HL-60 (cell line): ENCODE data around the gene SOWAHC.

Experiments used
- REST ChIP-seq: IDR thresholded peaks from 2 replicates; pipeline ENCODE4 v1.6.1; 2012; ENCODE audit warnings: low read depth; ENCODE audit not compliant: insufficient replicate concordance
- TF ChIP-seq, protein P1 (sequence below): IDR thresholded peaks from one replicate; pipeline ENCODE4 v1.5.1; 2011; ENCODE audit warnings: low read length, control low read depth, inconsistent platforms; ENCODE audit not compliant: insufficient read depth

DNA sequence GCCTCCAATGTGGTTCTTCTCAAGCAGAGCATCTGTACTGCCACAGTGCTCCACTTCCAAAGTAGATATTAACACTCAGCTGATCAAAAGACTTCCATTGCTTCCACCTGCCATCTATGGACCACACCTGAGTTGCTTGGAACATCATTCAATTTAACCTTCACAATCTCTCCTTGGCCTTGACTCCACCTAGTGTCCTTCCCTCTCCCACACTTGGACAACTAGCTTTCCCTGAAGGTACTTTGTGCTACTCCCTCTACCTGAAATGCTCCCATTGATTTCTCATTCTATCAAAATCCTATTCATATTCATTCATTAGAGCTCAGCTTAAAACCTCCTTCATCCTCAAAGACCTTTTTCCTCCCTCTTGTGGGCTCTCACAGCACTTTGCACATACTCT lies 48.7 kb downstream of the SOWAHC start:
- TF ChIP-seq, protein P1, sequence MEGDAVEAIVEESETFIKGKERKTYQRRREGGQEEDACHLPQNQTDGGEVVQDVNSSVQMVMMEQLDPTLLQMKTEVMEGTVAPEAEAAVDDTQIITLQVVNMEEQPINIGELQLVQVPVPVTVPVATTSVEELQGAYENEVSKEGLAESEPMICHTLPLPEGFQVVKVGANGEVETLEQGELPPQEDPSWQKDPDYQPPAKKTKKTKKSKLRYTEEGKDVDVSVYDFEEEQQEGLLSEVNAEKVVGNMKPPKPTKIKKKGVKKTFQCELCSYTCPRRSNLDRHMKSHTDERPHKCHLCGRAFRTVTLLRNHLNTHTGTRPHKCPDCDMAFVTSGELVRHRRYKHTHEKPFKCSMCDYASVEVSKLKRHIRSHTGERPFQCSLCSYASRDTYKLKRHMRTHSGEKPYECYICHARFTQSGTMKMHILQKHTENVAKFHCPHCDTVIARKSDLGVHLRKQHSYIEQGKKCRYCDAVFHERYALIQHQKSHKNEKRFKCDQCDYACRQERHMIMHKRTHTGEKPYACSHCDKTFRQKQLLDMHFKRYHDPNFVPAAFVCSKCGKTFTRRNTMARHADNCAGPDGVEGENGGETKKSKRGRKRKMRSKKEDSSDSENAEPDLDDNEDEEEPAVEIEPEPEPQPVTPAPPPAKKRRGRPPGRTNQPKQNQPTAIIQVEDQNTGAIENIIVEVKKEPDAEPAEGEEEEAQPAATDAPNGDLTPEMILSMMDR, result no peak
- TF ChIP-seq REST, result no peak
